Thyroid gland (tissue), 4 donors: ENCODE measurements around the gene G0S2.

Experiments used
- CTCF ChIP-seq, 6 experiments: fragments of 200-600 bp in 3 of 6; fragments of 450-650 bp in 3 of 6; sonication (generic) in 3 of 6; IDR thresholded peaks; one replicate each; pipeline ENCODE4 v1.5.1; 2016 to 2019; ENCODE audit warnings: antibody characterized with exemption in 6 of 6, mild to moderate bottlenecking in 2 of 6, inconsistent platforms in 1 of 6, moderate library complexity in 1 of 6
- POLR2A ChIP-seq, 2 donors: fragments of 450-650 bp; IDR thresholded peaks; one replicate each; pipeline ENCODE4 v1.6.1; 2017; ENCODE audit warnings: antibody characterized with exemption in 2 of 2, mild to moderate bottlenecking in 2 of 2, moderate library complexity in 1 of 2

GRCh38 chr1:209710847-209711246 is 35.6 kb downstream of the G0S2 start:
- no peak for TF ChIP-seq CTCF (IDR thresholded peaks at IDR 0.05)
- TF ChIP-seq POLR2A (IDR thresholded peaks at IDR 0.05): no peak
